TTC549 (cell line): ENCODE results near the gene MGAT4D.
"Not testable (repeated sequence)": the region's sequence is repeated elsewhere in the genome, so short reads cannot be mapped to it uniquely, and the experiment has no call there.

Experiments used
- FAIRE-seq: peaks from 2 replicates; lab custom pipeline; 2012; peaks lifted over from hg19 to GRCh38; lab: Jason Lieb, UNC

MGAT4D gene

DNA sequence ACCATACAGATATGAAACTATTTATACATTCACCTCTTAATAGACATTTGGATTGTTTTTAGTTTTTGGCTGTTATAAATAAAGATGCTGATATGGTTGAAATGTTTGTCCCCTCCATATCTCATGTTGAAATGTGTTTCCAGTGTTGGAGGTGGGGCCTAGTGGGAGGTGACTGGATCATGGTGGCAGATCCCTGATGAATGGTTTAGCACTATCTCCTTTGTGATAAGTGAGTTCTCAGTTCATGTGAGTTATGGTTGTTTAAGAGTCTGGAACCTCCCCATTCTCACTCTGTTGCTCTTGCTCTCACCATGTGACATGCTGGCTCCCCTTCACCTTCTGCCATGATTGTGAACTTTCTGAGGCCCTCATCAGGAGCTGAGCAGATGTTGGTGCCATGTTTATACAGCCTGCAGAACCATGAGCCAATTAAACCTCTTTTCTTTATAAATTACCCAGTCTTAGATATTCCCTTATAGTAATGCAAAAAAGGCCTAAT, 58.4 kb downstream of the MGAT4D start:
- no peak for FAIRE-seq

GRCh38 chr4:140427919-140428471, 70.1 kb downstream of the MGAT4D start:
- FAIRE-seq = no peak

DNA sequence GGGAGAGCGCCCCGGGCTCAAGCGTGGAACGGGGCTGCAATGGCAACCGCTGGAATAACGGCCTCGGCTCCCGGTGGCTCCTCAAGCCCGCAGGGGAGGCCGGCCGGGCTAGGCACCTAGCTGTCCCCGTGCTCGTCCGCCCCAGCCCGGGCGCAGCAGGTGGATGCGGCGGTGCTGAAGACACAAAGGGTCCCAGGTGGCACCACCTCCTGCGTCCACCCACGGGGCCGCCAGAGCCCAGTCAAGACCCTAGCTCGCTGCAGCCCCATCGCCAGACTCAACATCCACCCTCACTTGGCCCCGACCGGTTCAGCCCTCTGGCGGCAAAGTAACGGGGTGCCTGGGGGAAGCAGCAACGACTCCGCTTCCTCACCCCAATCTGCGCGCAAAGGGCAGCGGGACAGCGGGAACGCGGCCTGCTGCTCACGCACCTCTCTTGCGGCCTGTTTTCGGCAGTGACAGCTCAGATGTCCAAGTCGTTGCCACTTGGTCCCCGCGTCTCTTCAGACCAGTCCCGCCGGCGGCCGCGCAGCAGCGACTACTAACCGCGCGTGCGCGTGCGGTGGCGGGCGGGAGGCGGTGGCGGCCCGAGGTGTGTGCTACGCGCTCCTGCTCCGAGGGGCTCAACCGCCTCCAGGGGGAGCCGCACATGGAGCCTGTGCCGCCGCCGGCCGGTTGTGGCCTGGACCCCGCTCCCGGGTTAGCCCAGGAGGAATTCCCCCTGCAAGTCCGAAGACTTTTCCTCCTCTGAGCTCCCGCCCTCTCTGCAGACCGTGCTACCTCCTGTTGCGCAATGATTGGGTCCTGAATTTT, 70.8 kb downstream of the MGAT4D start, which contains the start of gene CLGN:
Gene CLGN (minus strand): TSS at position 543 of the 813 bp plus-strand sequence. CDS start 14,570 bp downstream, outside the sequence.
- FAIRE-seq = no peak

DNA sequence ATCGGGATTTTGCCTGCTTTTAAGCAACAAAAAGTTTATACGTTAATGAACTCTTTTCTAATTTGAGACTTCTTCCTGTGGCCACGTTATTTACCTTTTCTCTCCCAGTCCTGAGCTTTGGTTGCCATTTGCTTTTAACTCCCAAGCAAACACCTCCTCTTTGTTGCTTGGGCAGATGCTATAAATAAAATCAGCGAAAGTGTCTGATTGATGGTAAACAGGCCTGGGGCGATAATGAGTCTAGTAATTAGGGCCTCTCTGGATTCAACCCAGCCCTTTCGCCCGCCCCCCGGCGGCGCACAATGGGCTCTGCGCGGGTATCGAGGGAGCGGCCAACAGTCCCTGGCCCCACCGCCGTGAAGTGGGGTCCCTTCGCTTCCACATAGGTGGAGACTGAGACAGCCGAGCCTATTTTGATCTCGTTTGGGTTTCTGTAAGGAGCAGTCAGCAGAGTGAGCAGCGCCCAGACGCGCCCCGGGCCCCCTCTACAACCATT, 71.4 kb downstream of the MGAT4D start:
- FAIRE-seq = no peak

DNA sequence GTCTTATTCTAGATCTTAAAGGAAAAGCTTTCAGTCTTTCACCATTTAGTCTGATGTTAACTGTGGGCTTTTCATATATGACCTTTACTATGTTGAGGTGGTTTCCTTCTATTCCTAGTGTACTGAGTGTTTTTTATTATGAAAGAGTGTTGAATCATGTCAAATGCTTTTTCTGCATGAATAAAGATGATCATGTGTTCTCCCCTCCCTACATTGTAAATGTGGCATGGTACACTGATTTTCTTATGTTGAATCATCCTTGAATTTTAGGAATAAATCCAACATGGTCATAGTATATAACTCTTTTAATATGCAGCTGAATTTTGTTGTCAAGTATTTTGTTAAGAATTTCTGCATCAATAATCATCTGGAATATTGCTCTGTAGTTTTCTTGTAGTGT, 75.0 kb downstream of the MGAT4D start:
- no peak for FAIRE-seq

DNA sequence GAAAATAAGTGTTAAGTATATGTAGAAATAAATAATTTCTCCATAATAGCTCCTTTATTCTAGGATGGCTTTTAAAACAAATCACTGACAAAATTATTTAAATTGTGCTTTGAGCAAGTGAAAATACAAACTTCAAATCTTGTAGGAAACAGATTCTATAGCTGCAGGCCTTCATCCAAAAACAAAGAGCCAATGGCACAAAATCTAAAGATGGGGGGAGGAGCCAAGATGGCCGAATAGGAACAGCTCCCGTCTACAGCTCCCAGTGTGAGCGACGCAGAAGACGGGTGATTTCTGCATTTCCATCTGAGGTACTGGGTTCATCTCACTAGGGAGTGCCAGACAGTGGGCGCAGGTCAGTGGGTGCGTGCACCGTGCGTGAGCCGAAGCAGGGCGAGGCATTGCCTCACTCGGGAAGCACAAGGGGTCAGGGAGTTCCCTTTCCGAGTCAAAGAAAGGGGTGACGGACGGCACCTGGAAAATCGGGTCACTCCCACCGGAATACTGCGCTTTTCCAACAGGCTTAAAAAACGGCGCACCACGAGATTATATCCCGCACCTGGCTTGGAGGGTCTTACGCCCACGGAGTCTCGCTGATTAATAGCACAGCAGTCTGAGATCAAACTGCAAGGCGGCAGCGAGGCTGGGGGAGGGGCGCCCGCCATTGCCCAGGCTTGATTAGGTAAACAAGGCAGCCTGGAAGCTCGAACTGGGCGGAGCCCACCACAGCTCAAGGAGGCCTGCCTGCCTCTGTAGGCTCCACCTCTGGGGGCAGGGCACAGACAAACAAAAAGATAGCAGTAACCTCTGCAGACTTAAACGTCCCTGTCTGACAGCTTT, 84.7 kb downstream of the MGAT4D start:
- not testable (repeated sequence) for FAIRE-seq

- no peak for FAIRE-seq
Observed at GRCh38 chr4:140408974-140409373, 89.1 kb downstream of the MGAT4D start.

DNA sequence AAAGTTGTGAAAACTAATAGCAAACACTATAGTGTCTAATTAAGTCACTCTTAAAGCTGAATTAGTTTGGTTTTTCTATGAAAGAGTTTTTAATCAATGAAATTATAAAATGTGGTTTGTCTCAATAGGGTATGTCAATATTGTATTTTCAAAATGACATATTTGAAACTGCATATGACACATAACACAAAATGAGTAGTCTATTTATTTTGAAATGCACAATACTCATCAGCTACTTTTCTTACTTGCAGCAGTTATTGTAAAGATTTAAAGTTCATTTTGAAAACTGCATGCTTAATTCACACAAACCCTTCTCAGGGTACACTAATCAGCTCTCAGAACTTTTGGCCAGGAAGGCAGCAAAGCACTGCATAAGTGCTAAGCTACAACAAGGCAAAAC, 91.8 kb downstream of the MGAT4D start:
- FAIRE-seq = no peak

DNA sequence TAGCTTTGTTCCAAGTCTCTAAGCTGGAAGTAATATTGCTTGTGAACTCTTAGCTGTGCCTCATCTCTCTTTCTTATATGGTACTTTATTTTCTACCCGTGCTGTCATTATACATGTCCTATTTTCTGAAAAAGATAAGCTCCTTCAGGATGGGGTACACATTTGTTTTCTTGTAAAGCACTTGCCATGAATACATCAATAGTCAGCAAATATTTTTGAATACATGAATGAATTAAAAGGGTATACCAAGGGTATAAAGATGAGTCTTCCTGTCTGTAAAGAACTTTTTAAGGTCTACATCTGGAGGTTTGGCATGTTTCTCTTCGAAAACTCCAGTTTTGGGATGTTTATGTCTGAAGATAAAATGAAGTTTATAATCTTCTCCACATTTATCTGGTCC, 98.0 kb downstream of the MGAT4D start:
- FAIRE-seq = no peak

GRCh38 chr4:140395668-140396067, 102.4 kb downstream of the MGAT4D start:
- no peak for FAIRE-seq
